AG04449 (cell line): ENCODE results near the gene EYA4.

Source experiments
- CTCF ChIA-PET: fragments of 350-600 bp; formaldehyde crosslinking; extraction: SDS; loops from one replicate; lab custom pipeline; 2021; ENCODE audit warnings: antibody characterized with exemption; lab: Yijun Ruan, JAX
- POLR2A ChIA-PET: fragments of 400-600, 350-600 bp; formaldehyde crosslinking; extraction: SDS; loops from one replicate; lab custom pipeline; 2020; ENCODE audit warnings: antibody characterized with exemption, inconsistent platforms; lab: Yijun Ruan, JAX
- DNase-seq: peaks from one replicate; pipeline ENCODE4 v3.0.0-alpha.2; 2010; ENCODE audit warnings: low read depth, low spot score
- H3K4me3 ChIP-seq: 2 replicates; pipeline ENCODE4 v1.5.1; 2011; ENCODE audit warnings: low read depth, mild to moderate bottlenecking, control low read depth, low read length
- CTCF ChIP-seq: IDR thresholded peaks from one replicate; pipeline ENCODE4 v1.5.1; 2011; ENCODE audit warnings: mild to moderate bottlenecking, moderate library complexity, low read length, control low read depth, inconsistent platforms; ENCODE audit not compliant: insufficient read depth; ENCODE audit errors: missing control alignments

The EYA4 gene

GRCh38 chr6:133241086-133241900, at the start of gene EYA4:
EYA4 (plus strand) TSS chr6:133241357; CDS start chr6:133274781, 33,424 bp downstream.
- CTCF ChIA-PET: no interaction called here
- no peak for DNase-seq
- POLR2A ChIA-PET: no interaction called here
- TF ChIP-seq CTCF: no peak
- peak within 1 kb of the TSS; percentile 43 for H3K4me3 ChIP-seq

GRCh38 chr6:133193396-133193795, 47.8 kb upstream of the EYA4 start:
- ChIA-PET CTCF (interaction anchor here (1.1 to 3.2 kb wide), 2 partner anchors 8 to 324 kb away, joined by 3 to 16 read pairs; no protein-coding TSS in a partner anchor), POLR2A (no interaction called here)
- TF ChIP-seq CTCF: no peak
- DNase-seq: no peak
- no peak overlapping the region for H3K4me3 ChIP-seq

- TF ChIP-seq CTCF: no peak
- CTCF ChIA-PET: no interaction called here
- DNase-seq: no peak
- H3K4me3 ChIP-seq: no peak overlapping the region
- POLR2A ChIA-PET: no interaction called here
Observed at GRCh38 chr6:133198725-133199124, 42.4 kb upstream of the EYA4 start.

GRCh38 chr6:133201231-133201630, 39.9 kb upstream of the EYA4 start:
- POLR2A ChIA-PET: no interaction called here
- no peak for DNase-seq
- CTCF ChIA-PET: no interaction called here

GRCh38 chr6:133202610-133203343, 38.4 kb upstream of the EYA4 start:
- CTCF ChIA-PET: interaction anchor here (1.6 kb wide), 1 partner anchor 17 kb away, joined by 3 read pairs; no protein-coding TSS in a partner anchor
- H3K4me3 ChIP-seq: no peak overlapping the region
- DNase-seq: no peak
- no peak for TF ChIP-seq CTCF
- POLR2A ChIA-PET: no interaction called here

More at GRCh38 chr6:133201231-133201630, 39.9 kb upstream of the EYA4 start:
- no peak overlapping the region for H3K4me3 ChIP-seq
- no peak for TF ChIP-seq CTCF

GRCh38 chr6:133203344-133203697, 37.8 kb upstream of the EYA4 start:
- POLR2A ChIA-PET: no interaction called here
- no peak overlapping the region for H3K4me3 ChIP-seq
- CTCF ChIA-PET: interaction anchor here (1.6 kb wide), 1 partner anchor 17 kb away, joined by 3 read pairs; no protein-coding TSS in a partner anchor
- no peak for DNase-seq
- no peak for TF ChIP-seq CTCF
